GM19240 (cell line): Measurements from ENCODE around the gene ZMYM2.

Experiments
- DNase-seq: peaks from one replicate; pipeline ENCODE4 v3.0.0; 2011; ENCODE audit warnings: low spot score; ENCODE audit not compliant: insufficient read length

ZMYM2 gene

DNA sequence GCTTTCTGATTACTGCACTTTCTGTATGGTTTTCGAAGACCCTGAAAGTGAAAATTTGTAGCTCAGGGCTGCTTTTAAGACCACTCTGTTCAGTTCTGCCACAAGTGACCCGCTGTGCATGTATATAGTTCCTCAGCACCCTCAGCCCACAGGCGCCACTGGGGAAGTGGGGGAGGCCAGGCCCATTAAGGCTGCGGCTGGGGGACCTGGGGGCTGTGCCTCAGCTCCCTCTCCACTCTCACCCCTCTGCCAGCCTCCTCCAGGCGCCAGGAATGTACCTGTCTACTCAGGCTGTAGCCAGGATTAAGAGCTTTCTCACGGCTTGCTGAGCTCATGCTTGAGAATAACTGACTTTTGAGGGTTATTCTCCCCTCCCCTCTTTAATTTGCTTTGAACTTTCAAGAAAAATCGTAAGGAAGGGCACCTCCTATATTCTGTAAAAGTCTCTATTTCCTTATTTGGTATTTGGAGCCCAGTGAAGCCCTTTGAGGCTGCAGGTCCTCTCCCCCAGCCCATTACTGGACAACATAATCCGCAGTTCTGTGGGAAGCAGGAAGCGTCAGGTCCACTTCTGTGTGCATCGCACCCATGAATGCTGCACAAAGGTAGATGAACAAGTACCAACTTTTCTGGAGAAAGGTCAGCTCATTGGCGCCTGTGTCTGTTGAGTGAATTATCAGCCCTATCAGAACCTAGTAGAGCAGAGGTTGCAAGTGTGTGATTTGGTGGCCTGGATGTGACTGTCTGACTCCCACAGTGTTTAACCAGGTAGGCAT is 172.7 kb downstream of the ZMYM2 start:
- DNase-seq: no peak

DNA sequence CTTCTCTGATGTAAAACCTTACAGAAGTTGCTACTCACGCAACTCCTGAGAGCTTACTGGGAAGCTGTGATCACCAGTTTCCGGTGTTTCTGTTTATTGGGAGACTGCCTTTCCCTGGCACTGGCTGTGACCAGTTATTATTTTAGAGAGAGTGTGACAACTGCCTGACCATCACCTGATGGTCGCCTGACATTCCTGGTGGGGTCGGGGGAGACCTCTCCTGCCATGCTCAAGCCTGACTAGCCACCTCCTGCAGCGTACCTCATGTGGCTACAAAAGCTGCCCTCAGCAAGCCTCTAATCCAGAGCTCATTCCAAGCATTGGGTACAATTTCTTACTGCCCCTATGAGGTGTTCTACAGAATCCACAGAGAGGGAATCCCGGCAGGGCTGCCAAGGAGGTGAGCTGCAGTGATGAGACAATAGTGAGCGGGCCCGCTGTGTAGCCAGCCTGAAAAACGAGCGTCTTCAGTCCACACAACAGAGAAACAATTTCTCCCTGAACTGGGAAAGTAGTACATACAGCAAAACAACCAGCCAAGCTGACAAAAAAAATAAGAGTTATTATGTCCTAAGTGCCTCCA is 173.6 kb downstream of the ZMYM2 start:
- DNase-seq: no peak

DNA sequence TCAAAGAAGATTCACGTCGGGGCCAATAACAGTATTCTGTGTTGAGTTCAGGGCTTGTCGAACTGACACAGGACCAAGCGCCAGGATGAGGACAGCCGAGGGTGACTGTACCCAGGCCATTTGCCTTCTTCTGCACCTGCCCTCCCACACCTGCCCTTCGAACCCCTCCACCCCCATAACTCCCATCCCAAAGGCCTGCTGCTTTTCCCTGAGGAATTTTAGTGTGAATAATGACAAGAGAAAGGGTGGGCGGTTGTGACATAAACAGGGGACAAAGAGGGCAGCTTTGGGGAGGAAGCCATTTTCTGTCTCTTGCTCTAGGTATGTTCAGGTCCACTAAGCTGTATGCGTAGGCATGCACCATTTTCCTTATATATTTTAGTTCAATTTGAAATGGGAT is 176.2 kb downstream of the ZMYM2 start:
- no peak for DNase-seq

DNA sequence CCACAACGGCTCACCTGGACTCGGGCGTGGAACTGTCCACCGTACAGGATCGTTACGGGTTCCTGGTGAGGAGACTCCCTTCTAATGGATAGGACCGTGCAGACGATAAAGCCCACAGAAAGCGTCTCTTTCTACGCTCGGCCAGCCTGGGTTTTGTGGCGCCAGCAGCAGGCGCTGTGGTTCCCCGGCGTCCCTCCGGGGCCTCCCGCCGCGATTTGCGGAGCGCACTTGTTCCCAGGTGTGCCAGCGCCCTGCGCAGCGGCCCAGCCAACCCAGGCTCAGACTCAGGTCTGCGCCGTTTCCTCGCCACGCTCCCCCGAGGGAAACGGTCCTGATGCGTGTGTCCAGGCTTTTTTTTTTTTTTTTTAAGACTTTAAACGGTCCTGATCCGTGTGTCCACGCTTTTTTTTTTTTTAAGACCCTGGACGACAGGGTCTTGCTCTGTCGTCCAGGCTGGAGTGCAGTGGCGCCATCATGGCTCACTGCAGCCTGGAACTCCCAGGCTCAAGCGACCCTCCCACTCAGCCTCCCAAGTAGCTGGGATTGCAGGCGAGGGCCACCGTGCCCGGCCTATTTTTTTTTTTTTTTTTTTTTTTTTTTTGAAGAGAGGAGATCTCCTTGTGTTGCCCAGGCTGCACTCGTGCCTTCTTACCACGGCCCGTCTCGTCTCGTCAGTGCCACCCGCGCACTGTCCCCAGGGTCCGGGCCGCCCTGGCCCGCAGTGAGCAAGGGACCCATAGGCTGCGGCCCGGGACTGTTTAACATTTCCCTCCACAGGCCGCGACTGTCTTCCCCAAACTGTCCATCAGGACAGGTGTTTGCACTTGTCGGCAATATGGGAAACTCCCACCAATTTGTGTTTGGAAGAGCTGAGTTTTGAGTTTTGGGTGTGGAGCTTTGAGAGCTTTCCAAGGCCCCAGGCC is 178.5 kb downstream of the ZMYM2 start:
- peak; percentile 41 for DNase-seq

DNA sequence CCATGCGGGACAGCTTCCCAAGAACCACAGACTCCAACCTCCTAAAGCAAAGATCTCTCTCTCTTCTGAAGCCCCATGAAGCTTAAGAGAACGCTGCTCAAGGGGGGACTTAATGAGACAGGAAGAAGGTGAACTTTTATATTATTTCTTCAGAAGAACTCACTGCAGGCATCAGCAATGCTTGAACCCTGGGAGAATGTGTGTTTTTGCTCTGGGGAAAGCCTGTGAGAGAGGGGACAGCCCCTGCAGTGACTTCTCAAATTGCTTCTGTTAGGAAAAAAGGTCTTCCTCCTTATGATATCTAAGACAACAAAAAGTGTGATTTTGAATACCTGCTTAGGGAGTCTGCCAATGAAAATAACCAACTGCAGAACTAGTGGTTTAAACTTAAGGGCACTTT is 179.3 kb downstream of the ZMYM2 start:
- no peak for DNase-seq

DNA sequence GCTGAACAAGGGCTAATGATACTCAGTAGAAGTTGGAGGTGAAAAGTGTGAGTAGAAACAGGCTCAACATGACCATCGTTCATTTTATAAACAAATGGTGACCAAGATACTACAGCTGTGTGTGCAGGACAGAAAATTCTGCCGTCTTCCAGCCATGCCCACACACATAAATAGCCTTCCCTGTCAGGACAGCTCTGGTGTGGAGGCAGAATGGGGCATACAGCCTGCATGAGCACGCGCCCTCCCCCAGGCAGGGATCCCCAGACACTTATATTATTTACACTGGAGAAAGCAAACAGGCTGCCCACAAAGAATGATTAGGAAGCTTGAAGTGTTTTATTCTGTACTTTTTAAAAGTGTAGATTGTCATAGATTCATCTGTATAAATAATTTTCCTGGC is 182.0 kb downstream of the ZMYM2 start:
- DNase-seq: no peak
